Lung (tissue), 12 donors: ENCODE results near the gene NUCB1. TPM values are rescaled to one million over a fixed set of nuclear protein-coding genes. Genes with fewer than 3 reads are reported as not detected.

Experiments
- ATAC-seq: fragments of 200-7000 bp; cut with Tn5 transposase; one replicate; pipeline ENCODE4 v1.9.1; 2020; ENCODE audit warnings: moderate number of reproducible peaks; ENCODE audit not compliant: insufficient read depth, low FRiP score
- DNase-seq, 3 donors: peaks; one replicate each; pipeline ENCODE4 v3.0.0-alpha.2; 2013 to 2017
- H3K27ac ChIP-seq, 2 donors: one replicate each; pipeline ENCODE4 v1.5.1; 2013; ENCODE audit warnings: mild to moderate bottlenecking in 2 of 2, moderate library complexity in 2 of 2, control low read depth in 1 of 2, inconsistent platforms in 1 of 2, low read depth in 1 of 2, low read length in 1 of 2
- H3K27me3 ChIP-seq, 3 donors: one replicate each; pipeline ENCODE4 v1.5.1; 2013; ENCODE audit warnings: low read length in 2 of 3; ENCODE audit not compliant: control insufficient read depth in 3 of 3, insufficient read depth in 3 of 3
- H3K36me3 ChIP-seq, 4 donors: one replicate each; pipeline ENCODE4 v1.5.1; 2013; ENCODE audit warnings: low read length in 4 of 4, mild to moderate bottlenecking in 1 of 4, moderate library complexity in 1 of 4; ENCODE audit not compliant: control insufficient read depth in 4 of 4, insufficient read depth in 4 of 4
- H3K4me1 ChIP-seq, 5 donors: one replicate each; pipeline ENCODE4 v1.5.1; 2013; ENCODE audit warnings: low read length in 5 of 5, mild to moderate bottlenecking in 2 of 5, moderate library complexity in 1 of 5; ENCODE audit not compliant: control insufficient read depth in 5 of 5, insufficient read depth in 5 of 5
- H3K4me3 ChIP-seq: one replicate; pipeline ENCODE4 v1.5.1; 2013; ENCODE audit warnings: mild to moderate bottlenecking, control low read depth, moderate library complexity
- H3K9ac ChIP-seq, 2 donors: one replicate each; pipeline ENCODE4 v1.5.1; 2013; ENCODE audit warnings: low read length in 2 of 2, control low read depth in 1 of 2; ENCODE audit not compliant: insufficient read depth in 1 of 2
- H3K9me3 ChIP-seq, 4 donors: one replicate each; pipeline ENCODE4 v1.5.1; 2013; ENCODE audit warnings: low read length in 3 of 4, mild to moderate bottlenecking in 1 of 4, moderate library complexity in 1 of 4; ENCODE audit not compliant: control insufficient read depth in 4 of 4, insufficient read depth in 3 of 4
- WGBS, 2 donors: extraction: QIAGEN DNeasy Blood & Tissue Kit; methylation state at CpG; one replicate each; pipeline ENCODE4 v1.1.7; 2013; 5-methylcytosine and 5-hydroxymethylcytosine counted together
- polyA plus RNA-seq, 2 donors: library from polyadenylated mRNA; stranded (reverse); fragments of 200-250 nt; gene quantifications; one replicate each; pipeline ENCODE4 v1.2.1, GENCODE V29; 2013
- total RNA-seq, 2 donors: library from RNA; depleted of rRNA in 1 of 2; stranded (reverse); fragments of >200 nt in 1 of 2; gene quantifications; one replicate each; pipeline ENCODE4 v1.2.1, GENCODE V29; 2014 to 2021
- TF ChIP-seq, protein P1 (sequence below): IDR thresholded peaks from 2 replicates; pipeline ENCODE4 v1.5.1; 2012; ENCODE audit warnings: mild to moderate bottlenecking; ENCODE audit errors: control extremely low read depth, extremely low read depth
- donor health status: control.
- donor health status: control.
- donor health status: Bipolar disorder and iron deficiency.
- donor health status: healthy.
- donor health status: DM: yes; HTN: yes; CAD: no.

Gene NUCB1
- total and polyA plus RNA-seq, 4 donors: 214 to 367 (median 354) TPM

DNA sequence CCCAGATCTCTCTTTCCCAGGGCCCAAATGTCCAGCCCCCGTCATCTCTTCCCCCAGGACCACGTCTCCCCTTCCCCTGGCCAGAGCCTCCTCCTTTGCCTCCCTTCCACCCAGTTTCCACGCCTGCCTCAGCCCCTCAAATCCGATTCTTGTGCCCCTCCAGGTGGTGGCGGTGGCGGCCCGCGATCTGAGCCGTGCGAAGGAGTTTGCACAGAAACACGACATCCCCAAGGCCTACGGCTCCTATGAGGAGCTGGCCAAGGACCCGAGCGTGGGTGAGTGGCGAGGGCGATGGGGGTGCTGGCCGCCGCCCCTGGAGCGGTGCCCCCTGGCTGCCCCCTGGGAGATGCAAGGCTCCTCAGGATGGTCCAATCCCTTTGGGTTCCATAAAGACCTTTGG, 34.7 kb downstream of the NUCB1 start:
- Histone ChIP-seq H3K9ac (no peak overlapping the region), H3K27ac (no peak overlapping the region), H3K4me3 (no peak overlapping the region), H3K9me3 (no peaks in the 10 kb centered on the region), H3K27me3 (peaks cover 0 to 4% (median 3%) of the 10 kb centered on the region in 3 donors), H3K4me1 (peaks cover 0 to 10% (median 0%) of the 10 kb centered on the region in 5 donors), H3K36me3 (no peaks in the 10 kb centered on the region)
- DNase-seq (no peak), ATAC-seq (no peak)
- WGBS, 2 donors: 89% methylated on average over 19 of the region's 19 CpGs
- TF ChIP-seq, protein P1, sequence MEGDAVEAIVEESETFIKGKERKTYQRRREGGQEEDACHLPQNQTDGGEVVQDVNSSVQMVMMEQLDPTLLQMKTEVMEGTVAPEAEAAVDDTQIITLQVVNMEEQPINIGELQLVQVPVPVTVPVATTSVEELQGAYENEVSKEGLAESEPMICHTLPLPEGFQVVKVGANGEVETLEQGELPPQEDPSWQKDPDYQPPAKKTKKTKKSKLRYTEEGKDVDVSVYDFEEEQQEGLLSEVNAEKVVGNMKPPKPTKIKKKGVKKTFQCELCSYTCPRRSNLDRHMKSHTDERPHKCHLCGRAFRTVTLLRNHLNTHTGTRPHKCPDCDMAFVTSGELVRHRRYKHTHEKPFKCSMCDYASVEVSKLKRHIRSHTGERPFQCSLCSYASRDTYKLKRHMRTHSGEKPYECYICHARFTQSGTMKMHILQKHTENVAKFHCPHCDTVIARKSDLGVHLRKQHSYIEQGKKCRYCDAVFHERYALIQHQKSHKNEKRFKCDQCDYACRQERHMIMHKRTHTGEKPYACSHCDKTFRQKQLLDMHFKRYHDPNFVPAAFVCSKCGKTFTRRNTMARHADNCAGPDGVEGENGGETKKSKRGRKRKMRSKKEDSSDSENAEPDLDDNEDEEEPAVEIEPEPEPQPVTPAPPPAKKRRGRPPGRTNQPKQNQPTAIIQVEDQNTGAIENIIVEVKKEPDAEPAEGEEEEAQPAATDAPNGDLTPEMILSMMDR: no peak

DNA sequence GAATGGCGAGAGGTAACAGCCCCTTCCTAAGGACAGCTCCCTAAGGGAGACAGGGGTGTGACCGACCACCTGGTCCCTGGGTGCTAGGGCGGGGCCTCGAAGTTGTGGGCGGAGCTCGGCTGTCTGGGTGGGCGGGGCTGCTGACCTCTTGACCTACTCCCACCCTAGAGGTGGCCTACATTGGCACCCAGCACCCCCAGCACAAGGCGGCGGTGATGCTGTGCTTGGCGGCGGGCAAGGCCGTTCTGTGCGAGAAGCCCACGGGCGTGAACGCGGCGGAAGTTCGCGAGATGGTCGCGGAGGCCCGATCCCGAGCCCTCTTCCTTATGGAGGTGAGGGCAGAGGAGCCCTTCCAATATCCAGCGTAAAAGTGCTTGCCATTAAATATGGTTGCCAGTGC, 35.8 kb downstream of the NUCB1 start:
- no peak overlapping the region for H3K9ac ChIP-seq
- DNase-seq: no peak
- WGBS, 2 donors: 94 to 97% methylated on average over 25 of the region's 25 CpGs
- ATAC-seq: no peak
- H3K4me1 ChIP-seq: peaks cover 0 to 10% (median 0%) of the 10 kb centered on the region in 5 donors
- no peak overlapping the region for H3K4me3 ChIP-seq
- H3K36me3 ChIP-seq: no peaks in the 10 kb centered on the region
- H3K9me3 ChIP-seq: peaks cover 0 to 4% (median 0%) of the 10 kb centered on the region in 4 donors
- H3K27me3 ChIP-seq: peaks cover 0 to 4% (median 3%) of the 10 kb centered on the region in 3 donors
- H3K27ac ChIP-seq: no peak overlapping the region
- TF ChIP-seq, protein P1: no peak

DNA sequence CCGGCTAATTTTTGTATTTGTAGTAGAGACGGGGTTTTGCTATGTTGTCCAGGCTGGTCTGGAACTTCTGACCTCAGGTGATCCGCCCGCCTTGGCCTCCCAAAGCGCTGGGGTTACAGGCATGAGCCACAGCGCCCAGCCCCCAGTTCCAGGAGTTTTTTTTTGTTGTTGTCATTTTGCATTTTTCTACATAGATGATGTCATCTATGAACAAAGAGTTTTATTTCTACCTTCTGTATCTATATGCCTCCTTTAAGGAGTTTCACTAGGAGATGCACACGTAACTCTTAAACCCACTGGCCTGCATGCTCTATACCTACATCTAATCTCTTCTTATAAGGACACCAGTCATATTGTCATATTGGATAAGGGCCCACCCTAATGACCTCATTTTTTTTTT, 38.1 kb downstream of the NUCB1 start:
- peaks cover 0 to 10% (median 2%) of the 10 kb centered on the region in 4 donors for H3K9me3 ChIP-seq
- H3K4me1 ChIP-seq: peaks cover 0 to 9% (median 0%) of the 10 kb centered on the region in 5 donors
- no peak overlapping the region for H3K27ac ChIP-seq
- DNase-seq (no peak), ATAC-seq (no peak)
- H3K36me3 ChIP-seq: no peaks in the 10 kb centered on the region
- WGBS, 2 donors: 82 to 94% methylated on average over 7 of the region's 7 CpGs
- TF ChIP-seq, protein P1: no peak
- H3K27me3 ChIP-seq: peaks cover 0 to 1% (median 0%) of the 10 kb centered on the region in 3 donors
- no peak overlapping the region for H3K9ac ChIP-seq
- H3K4me3 ChIP-seq: no peak overlapping the region

DNA sequence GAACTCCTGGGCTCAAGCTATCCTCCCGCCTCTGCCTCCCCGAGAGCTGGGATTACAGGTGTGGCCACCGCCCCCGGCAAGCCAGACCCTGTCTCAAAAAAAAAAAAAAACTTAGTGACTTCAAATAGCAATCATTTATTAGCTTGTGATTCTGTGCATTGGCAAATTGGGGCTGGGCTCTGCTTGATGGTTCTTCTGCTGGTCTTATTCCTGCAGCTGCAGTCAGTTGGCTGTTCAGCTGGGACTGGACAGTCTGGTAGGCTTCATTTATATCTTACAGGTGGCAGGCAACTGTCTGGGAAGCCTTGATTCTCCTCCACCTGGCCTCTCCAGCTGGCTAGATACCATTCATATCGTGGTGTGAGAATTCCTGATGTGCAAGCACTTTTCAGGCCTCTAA, 40.8 kb downstream of the NUCB1 start:
- no peak overlapping the region for H3K27ac ChIP-seq
- ATAC-seq (no peak), DNase-seq (no peak)
- peaks cover 0 to 10% (median 2%) of the 10 kb centered on the region in 4 donors for H3K9me3 ChIP-seq
- TF ChIP-seq, protein P1: no peak
- no peak overlapping the region for H3K4me3 ChIP-seq
- 94 to 95% methylated on average over 5 of the region's 5 CpGs for WGBS, 2 donors
- H3K36me3 ChIP-seq: no peaks in the 10 kb centered on the region
- no peaks in the 10 kb centered on the region for H3K27me3 ChIP-seq
- H3K9ac ChIP-seq: no peak overlapping the region
- no peaks in the 10 kb centered on the region for H3K4me1 ChIP-seq
